ENCODE results near the gene GAL3ST2.

DNA sequence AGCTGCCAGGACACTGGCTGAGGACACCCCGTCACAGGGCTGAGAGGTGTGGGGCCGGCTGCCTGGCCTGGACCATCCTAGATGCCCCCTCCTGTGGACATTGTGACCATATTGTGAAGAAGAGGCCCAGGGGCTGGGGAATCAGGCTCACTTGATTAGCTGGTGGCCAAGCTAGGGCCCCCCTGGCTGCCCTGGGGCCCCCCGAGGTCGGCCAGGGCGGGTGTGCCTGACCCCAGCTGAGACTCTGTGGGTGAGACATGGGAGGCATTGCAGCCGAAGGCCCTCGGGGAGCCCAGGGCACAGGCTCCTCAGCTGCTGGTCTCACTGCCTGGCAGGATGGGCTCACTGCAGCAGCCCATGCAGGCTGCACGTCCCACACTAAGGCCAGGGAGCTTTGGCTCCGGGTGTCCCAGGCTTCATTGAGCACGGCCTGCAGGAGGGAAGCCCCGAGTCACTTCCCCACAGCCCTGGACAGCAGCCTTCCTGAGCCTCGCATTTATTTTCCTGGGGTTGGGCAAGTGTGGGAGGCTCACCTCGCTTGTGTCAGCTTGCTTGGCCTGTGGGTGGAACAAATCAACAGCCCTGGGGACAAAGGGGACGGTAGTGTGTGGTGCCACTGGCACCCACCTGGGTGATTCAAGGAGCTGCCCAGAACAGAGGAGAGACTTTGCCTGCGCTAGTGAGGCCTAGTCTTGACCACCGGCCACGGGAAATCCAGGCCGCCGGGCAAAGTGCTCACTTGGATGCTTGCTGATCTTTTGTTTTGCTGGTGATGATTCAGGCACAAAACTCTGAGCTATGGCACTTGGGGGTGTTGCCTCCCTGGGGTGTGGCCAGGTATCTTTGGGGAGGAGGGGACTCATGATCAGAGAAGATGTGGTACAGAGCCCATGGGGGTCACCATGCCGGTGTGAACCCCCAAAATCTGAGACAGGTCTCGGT lies 1.3 kb downstream of the GAL3ST2 start:
- TF ChIP-seq EP300 (IDR thresholded peaks at IDR 0.05; ENCODE audit: low read depth) (no peak), POLR2AphosphoS5 (IDR thresholded peaks at IDR 0.05) (no peak)
- TF ChIP-seq, protein P1, sequence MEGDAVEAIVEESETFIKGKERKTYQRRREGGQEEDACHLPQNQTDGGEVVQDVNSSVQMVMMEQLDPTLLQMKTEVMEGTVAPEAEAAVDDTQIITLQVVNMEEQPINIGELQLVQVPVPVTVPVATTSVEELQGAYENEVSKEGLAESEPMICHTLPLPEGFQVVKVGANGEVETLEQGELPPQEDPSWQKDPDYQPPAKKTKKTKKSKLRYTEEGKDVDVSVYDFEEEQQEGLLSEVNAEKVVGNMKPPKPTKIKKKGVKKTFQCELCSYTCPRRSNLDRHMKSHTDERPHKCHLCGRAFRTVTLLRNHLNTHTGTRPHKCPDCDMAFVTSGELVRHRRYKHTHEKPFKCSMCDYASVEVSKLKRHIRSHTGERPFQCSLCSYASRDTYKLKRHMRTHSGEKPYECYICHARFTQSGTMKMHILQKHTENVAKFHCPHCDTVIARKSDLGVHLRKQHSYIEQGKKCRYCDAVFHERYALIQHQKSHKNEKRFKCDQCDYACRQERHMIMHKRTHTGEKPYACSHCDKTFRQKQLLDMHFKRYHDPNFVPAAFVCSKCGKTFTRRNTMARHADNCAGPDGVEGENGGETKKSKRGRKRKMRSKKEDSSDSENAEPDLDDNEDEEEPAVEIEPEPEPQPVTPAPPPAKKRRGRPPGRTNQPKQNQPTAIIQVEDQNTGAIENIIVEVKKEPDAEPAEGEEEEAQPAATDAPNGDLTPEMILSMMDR (IDR thresholded peaks at IDR 0.05) = no peak
